Skin epidermis (tissue), 12 donors: ENCODE measurements around the gene DDN.

Experiments used
- H3K27ac ChIP-seq, 21 experiments: fragments of 200-600 bp; sonication (generic) in 11 of 21; one replicate each; pipeline ENCODE4 v1.5.0; 2020; ENCODE audit warnings: mild to moderate bottlenecking in 3 of 21, inconsistent platforms in 2 of 21, moderate library complexity in 2 of 21
- H3K4me3 ChIP-seq, 7 experiments: fragments of 200-600 bp; sonication (generic) in 2 of 7; one replicate each; pipeline ENCODE4 v1.5.0; 2020; ENCODE audit warnings: inconsistent platforms in 2 of 7, mild to moderate bottlenecking in 2 of 7, moderate library complexity in 1 of 7

The DDN gene

GRCh38 chr12:48990552-48990951, 8.6 kb downstream of the DDN start:
- H3K27ac ChIP-seq = no peak overlapping the region
- H3K4me3 ChIP-seq = no peak overlapping the region

- no peak overlapping the region for H3K4me3 ChIP-seq
- no peak overlapping the region for H3K27ac ChIP-seq
These were observed 11.0 kb downstream of the DDN start for GRCh38 chr12:48988030-48988649.

- H3K4me3 ChIP-seq = no peak overlapping the region
These were observed 12.4 kb downstream of the DDN start for GRCh38 chr12:48986720-48987291.

GRCh38 chr12:48985901-48986300, 13.3 kb downstream of the DDN start:
- no peak overlapping the region for H3K27ac ChIP-seq
- no peak overlapping the region for H3K4me3 ChIP-seq

More at GRCh38 chr12:48986720-48987291, 12.4 kb downstream of the DDN start:
- H3K27ac ChIP-seq = no peak overlapping the region

GRCh38 chr12:48985475-48985897, 13.7 kb downstream of the DDN start:
- Histone ChIP-seq H3K4me3 (no peak overlapping the region), H3K27ac (no peak overlapping the region)

- no peak overlapping the region for H3K4me3 ChIP-seq
These were observed 16.6 kb downstream of the DDN start for GRCh38 chr12:48982397-48983080.

GRCh38 chr12:48981757-48982157, 17.4 kb downstream of the DDN start:
- Histone ChIP-seq H3K4me3 (peak overlapping the region in 2 of 7 experiments; percentile 13 to 19), H3K27ac (no peak overlapping the region)

More at GRCh38 chr12:48982397-48983080, 16.6 kb downstream of the DDN start:
- H3K27ac ChIP-seq = no peak overlapping the region

- Histone ChIP-seq H3K4me3 (peak overlapping the region in 5 of 7 experiments; percentile 8 to 32 (median 19)), H3K27ac (no peak overlapping the region)
These were observed 18.0 kb downstream of the DDN start for GRCh38 chr12:48980953-48981756.

GRCh38 chr12:48980389-48980952, 18.7 kb downstream of the DDN start:
- Histone ChIP-seq H3K27ac (peak overlapping the region in 2 of 21 experiments; percentile 3 to 48), H3K4me3 (peak overlapping the region; percentile 8 to 32 (median 18))

- H3K4me3 ChIP-seq = peak overlapping the region; percentile 8 to 32 (median 18)
- peak overlapping the region in 3 of 21 experiments; percentile 3 to 48 (median 5) for H3K27ac ChIP-seq
These were observed 19.4 kb downstream of the DDN start for GRCh38 chr12:48979602-48980388.

- H3K4me3 ChIP-seq = peak overlapping the region; percentile 8 to 32 (median 18)
These were observed 20.2 kb downstream of the DDN start for GRCh38 chr12:48978741-48979601.

GRCh38 chr12:48978291-48978740, 20.9 kb downstream of the DDN start, which contains the start of gene WNT1:
Gene WNT1, plus strand, starts transcription at chr12:48978322. Its CDS starts 329 bp downstream, at chr12:48978651.
- no peak within 1 kb of the TSS for H3K27ac ChIP-seq
- H3K4me3 ChIP-seq = peak within 1 kb of the TSS in 6 of 7 experiments; percentile 2 to 32 (median 8)

More at GRCh38 chr12:48978741-48979601, 20.2 kb downstream of the DDN start:
- H3K27ac ChIP-seq = no peak overlapping the region

GRCh38 chr12:48977290-48978281, 21.6 kb downstream of the DDN start:
- Histone ChIP-seq H3K4me3 (peak overlapping the region in 4 of 7 experiments; percentile 2 to 32 (median 6)), H3K27ac (no peak overlapping the region)

- H3K27ac ChIP-seq = no peak overlapping the region
- no peak overlapping the region for H3K4me3 ChIP-seq
These were observed 25.1 kb downstream of the DDN start for GRCh38 chr12:48973941-48974673.

GRCh38 chr12:48973531-48973930, 25.6 kb downstream of the DDN start:
- no peak overlapping the region for H3K4me3 ChIP-seq
- no peak overlapping the region for H3K27ac ChIP-seq

- H3K27ac ChIP-seq = no peak overlapping the region
- H3K4me3 ChIP-seq = no peak overlapping the region
These were observed 26.2 kb downstream of the DDN start for GRCh38 chr12:48972952-48973483.
